Non-pigmented ciliary epithelial cell (primary cell): Measurements from ENCODE around the gene USP38.
A peak's percentile ranks its signal among the peaks of the same experiment; 100 is the strongest.
"Not testable (repeated sequence)": the region's sequence is repeated elsewhere in the genome, so short reads cannot be mapped to it uniquely, and the experiment has no call there.

Experiments used
- DNase-seq: peaks from one replicate; pipeline ENCODE4 v3.0.0-alpha.2; 2010; ENCODE audit warnings: low read depth

Gene USP38

GRCh38 chr4:143207555-143207954 is 22.8 kb downstream of the USP38 start:
- DNase-seq: no peak

DNA sequence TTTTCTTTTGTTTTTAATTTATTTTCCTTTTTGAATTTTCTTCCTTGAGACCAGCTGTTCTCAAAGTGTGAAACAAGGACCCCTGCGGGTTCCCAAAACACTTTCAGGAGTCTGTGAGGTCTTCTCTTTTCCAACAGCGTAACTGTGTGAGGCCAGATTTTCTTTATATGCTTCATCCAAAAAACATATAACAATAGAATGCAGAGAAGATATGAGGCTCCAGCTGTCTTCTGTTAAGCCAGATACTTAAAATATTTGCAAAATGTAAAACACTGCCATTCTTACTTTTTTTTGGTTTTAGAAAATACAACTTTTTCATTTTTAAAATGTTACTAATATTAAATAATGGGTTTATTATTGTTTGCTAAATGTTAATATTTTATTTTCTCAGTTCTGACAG is 27.8 kb downstream of the USP38 start:
- no peak for DNase-seq

GRCh38 chr4:143215873-143216272 is 31.2 kb downstream of the USP38 start:
- no peak for DNase-seq

DNA sequence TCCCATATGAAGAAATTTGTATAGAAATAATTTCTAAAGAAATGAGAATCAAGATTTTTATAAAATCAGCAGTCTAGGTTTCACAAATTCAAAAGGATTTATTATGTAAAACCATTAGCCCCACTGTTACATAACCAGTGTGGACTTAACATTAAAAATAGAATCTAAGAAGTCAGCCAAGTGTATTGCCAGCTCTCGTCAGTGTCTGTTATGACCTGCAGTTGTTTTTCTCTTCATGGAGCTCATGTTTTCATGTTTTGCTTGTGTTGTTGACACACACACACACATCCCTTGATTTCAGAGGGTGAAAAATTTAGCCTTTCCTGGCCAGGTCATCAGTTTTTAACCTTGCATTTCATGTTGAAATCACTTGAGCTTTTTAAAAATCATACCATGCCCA is 39.5 kb downstream of the USP38 start:
- no peak for DNase-seq

- DNase-seq: no peak
Measured at GRCh38 chr4:143225167-143225566, 40.5 kb downstream of the USP38 start.

GRCh38 chr4:143230683-143231082 is 46.0 kb downstream of the USP38 start:
- DNase-seq: no peak

DNA sequence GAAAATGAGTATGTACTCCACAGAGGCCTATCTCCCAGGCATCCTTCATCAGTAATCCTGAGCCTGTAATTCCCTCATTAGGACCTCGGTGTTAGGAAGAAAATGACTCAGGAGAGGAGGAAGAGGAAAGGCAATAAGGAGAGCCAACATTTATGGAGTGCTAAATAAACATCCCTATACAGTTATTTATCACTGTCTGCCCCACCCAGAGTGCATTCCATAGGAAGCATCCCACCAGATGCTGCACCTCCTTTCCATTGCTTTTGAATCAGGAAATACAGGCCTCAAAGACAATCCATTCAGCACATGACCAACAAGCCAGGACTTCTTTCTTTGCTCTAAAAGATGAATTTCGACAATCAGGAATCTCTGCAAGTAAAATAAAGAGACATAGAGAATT is 47.6 kb downstream of the USP38 start:
- no peak for DNase-seq

GRCh38 chr4:143234153-143234552 is 49.4 kb downstream of the USP38 start:
- DNase-seq: no peak

- DNase-seq: not testable (repeated sequence)
Measured at GRCh38 chr4:143237195-143237594, 52.5 kb downstream of the USP38 start.

- DNase-seq: no peak
Measured at GRCh38 chr4:143240939-143241679, 56.4 kb downstream of the USP38 start.

DNA sequence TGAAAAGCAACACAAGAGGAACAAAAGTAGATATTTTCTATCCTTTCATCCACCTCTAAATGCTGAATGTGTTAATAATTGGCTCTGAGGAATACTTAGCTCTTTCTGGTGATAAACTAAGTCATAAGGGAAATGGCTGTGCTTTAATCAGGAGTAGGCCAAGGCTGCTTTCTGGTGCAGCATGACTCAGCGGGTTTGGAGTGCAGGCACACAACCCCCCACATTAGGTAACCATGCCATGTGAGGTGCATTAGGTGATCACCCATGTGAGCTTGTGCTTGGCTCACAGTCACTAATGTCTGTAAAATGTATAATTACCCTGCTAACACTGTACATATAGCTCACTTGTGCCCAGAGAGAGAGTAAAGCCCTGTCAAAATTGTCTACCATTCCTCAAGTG is 57.2 kb downstream of the USP38 start:
- DNase-seq: no peak

GRCh38 chr4:143243041-143243440 is 58.3 kb downstream of the USP38 start:
- DNase-seq: no peak

- no peak for DNase-seq
Measured at GRCh38 chr4:143246977-143247376, 62.3 kb downstream of the USP38 start.

DNA sequence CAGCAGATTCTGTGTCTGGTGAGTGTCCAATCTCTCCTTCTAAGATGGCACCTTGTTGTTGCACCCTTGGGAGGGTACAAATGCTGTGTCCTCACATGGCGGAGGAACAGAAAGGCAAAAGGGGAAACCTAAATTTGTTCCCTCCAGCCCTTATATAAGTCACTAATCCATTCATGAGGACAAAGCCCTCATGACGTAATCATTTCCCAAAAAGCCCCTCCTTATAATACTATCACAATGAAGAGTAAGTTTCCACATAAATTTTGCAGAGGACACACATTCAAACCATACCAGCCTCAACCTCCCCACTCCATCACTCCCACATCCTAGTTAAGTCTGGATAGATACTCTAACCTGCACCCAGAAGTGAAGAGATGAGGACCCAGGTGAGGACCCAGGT is 63.1 kb downstream of the USP38 start:
- DNase-seq: no peak

DNA sequence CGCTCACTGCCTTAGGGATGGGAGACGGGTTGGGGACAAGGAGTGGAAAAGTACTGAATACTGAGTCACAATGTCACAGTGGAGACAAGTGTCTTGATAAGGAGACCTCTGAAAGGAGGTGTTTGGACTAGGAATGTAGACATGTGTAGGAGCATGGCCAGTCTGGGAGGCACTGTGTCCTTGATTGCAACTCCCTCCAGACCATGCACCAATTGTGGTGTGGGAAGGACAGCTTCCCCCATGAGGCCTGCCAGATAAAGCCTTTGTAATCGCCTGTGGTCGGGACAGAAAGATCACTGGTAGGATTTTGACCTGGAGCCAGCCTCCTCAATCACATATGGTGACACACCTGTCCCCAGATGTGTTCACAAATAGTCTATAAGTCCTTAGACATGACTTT is 64.1 kb downstream of the USP38 start:
- no peak for DNase-seq

- no peak for DNase-seq
Measured at GRCh38 chr4:143250617-143251016, 65.9 kb downstream of the USP38 start.

DNA sequence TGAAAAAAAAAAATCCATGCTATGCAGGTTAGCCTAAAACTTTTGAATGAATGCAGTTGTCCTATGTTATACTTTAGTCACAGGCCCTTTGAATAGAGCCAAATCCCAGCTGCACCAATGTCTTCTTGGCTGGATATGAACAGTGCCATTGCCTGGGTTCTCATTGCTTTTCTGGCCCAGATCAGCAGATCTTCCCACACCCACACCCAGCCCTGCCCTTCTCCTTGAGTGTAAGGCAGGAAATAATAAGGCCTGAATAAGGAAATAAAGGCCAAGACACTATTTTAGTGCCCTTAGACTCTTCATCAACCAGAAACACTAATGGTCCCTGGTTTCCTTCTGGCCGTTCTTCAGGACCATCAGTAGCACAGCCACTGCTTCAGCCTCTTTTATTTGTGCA is 66.6 kb downstream of the USP38 start:
- no peak for DNase-seq

GRCh38 chr4:143251779-143252178 is 67.1 kb downstream of the USP38 start:
- peak; percentile 28 for DNase-seq

- no peak for DNase-seq
Measured at GRCh38 chr4:143252478-143252877, 67.8 kb downstream of the USP38 start.

- DNase-seq: no peak
Measured at GRCh38 chr4:143253166-143253565, 68.4 kb downstream of the USP38 start.

- DNase-seq: no peak
Measured at GRCh38 chr4:143254491-143255226, 69.9 kb downstream of the USP38 start.

GRCh38 chr4:143256456-143256855 is 71.7 kb downstream of the USP38 start:
- DNase-seq: no peak

DNA sequence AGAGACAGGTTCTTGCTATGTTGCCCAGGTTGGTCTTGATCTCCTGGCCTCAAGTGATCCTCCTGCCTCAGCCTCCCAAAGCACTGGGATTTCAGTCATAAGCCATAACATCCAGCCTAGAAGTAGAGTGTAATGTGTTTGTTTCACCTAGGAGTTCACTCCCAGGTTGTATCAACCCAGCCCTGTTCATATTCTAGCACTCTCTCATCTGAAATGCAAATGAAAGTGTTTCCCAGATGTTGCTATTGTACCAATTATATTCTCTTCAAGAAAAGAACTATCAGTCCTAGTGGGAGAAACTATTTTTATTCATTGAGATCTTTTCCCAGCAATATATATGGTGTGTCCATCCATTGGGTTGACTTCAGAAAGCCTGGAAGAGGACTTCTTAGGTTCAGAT is 72.6 kb downstream of the USP38 start:
- no peak for DNase-seq

- DNase-seq: no peak
Measured at GRCh38 chr4:143260750-143261149, 76.0 kb downstream of the USP38 start.
